ENCODE data around the gene ARSB. TPM values are rescaled to one million over a fixed set of nuclear protein-coding genes. Genes with fewer than 3 reads are reported as not detected.
"Not testable (repeated sequence)": the region's sequence is repeated elsewhere in the genome, so short reads cannot be mapped to it uniquely, and the experiment has no call there.

The ARSB gene
- polyA plus RNA-seq, 12 donors, result 14.5 to 414 (median 22.6) TPM

- DNase-seq, result no peak
Measured at GRCh38 chr5:78781611-78782286, 203.4 kb downstream of the ARSB start.

GRCh38 chr5:78779771-78780616, 205.1 kb downstream of the ARSB start:
- no peak for DNase-seq

- DNase-seq, result no peak
Measured at GRCh38 chr5:78779262-78779661, 205.8 kb downstream of the ARSB start.

GRCh38 chr5:78778538-78778937, 206.6 kb downstream of the ARSB start:
- DNase-seq, result no peak

- no peak for DNase-seq
Measured at GRCh38 chr5:78777901-78778300, 207.2 kb downstream of the ARSB start.

GRCh38 chr5:78776637-78777036, 208.5 kb downstream of the ARSB start:
- no peak for DNase-seq

GRCh38 chr5:78773655-78774054, 211.5 kb downstream of the ARSB start:
- no peak for DNase-seq

GRCh38 chr5:78771260-78772205, 213.6 kb downstream of the ARSB start:
- DNase-seq, result no peak

- no peak for DNase-seq
Measured at GRCh38 chr5:78768781-78769380, 216.2 kb downstream of the ARSB start.

GRCh38 chr5:78766412-78766762, 218.7 kb downstream of the ARSB start:
- no peak for DNase-seq

- DNase-seq, result peak; percentile 76
Measured at GRCh38 chr5:78765756-78766411, 219.2 kb downstream of the ARSB start.

- DNase-seq, result no peak
Measured at GRCh38 chr5:78765116-78765515, 220.0 kb downstream of the ARSB start.

- DNase-seq, result no peak
Measured at GRCh38 chr5:78763659-78764189, 221.4 kb downstream of the ARSB start.

GRCh38 chr5:78762743-78763142, 222.4 kb downstream of the ARSB start:
- not testable (repeated sequence) for DNase-seq

- no peak for DNase-seq
Measured at GRCh38 chr5:78761840-78762239, 223.3 kb downstream of the ARSB start.

GRCh38 chr5:78760770-78761169, 224.3 kb downstream of the ARSB start:
- no peak for DNase-seq

GRCh38 chr5:78760366-78760765, 224.7 kb downstream of the ARSB start:
- no peak for DNase-seq

GRCh38 chr5:78758169-78758839, 226.8 kb downstream of the ARSB start:
- no peak for DNase-seq

GRCh38 chr5:78757269-78758053, 227.6 kb downstream of the ARSB start:
- DNase-seq, result no peak

- no peak for DNase-seq
Measured at GRCh38 chr5:78756858-78757257, 228.3 kb downstream of the ARSB start.
